ENCODE data around the gene NEURL1. TPM values are rescaled to one million over a fixed set of nuclear protein-coding genes. Genes with fewer than 3 reads are reported as not detected.
"Not testable (repeated sequence)": the region's sequence is repeated elsewhere in the genome, so short reads cannot be mapped to it uniquely, and the experiment has no call there.

Gene NEURL1
- total and polyA plus RNA-seq, 12 donors, result 0.18 to 12.5 (median 2.3) TPM; not detected in 3

- TF ChIP-seq CTCF (IDR thresholded peaks at IDR 0.05) (no peak), POLR2A (IDR thresholded peaks at IDR 0.05) (no peak)
- Histone ChIP-seq H3K4me3 (no peak overlapping the region), H3K27me3 (peaks cover 5% of the 10 kb centered on the region), H3K36me3 (replicated peaks in 1 of 2) (no peaks in the 10 kb centered on the region), H3K4me1 (replicated peaks in 1 of 2) (no peaks in the 10 kb centered on the region), H3K9me3 (replicated peaks in 1 of 3) (no peaks in the 10 kb centered on the region), H3K27ac (no peak overlapping the region)
- intact Hi-C loops (cut with DNase I), result no loop called here
- DNase-seq, result no peak
Observed at GRCh38 chr10:103525901-103526300, 32.4 kb downstream of the NEURL1 start.

GRCh38 chr10:103527476-103527875 is 34.0 kb downstream of the NEURL1 start:
- H3K4me3 ChIP-seq; H3K27ac ChIP-seq; H3K36me3 ChIP-seq (replicated peaks in 1 of 2); H3K9me3 ChIP-seq (replicated peaks in 1 of 3); DNase-seq; H3K27me3 ChIP-seq; H3K4me1 ChIP-seq (replicated peaks in 1 of 2); intact Hi-C loops (cut with DNase I): not testable (repeated sequence)
- 13 to 40% (median 38%) methylated on average over 2 of the region's 2 CpGs for WGBS, 4 donors

GRCh38 chr10:103528549-103528948 is 35.0 kb downstream of the NEURL1 start:
- H3K36me3 ChIP-seq (replicated peaks in 1 of 2), result no peaks in the 10 kb centered on the region

GRCh38 chr10:103529539-103529938 is 36.0 kb downstream of the NEURL1 start:
- no peak for DNase-seq
- intact Hi-C loops (cut with DNase I), result no loop called here
- H3K4me1 ChIP-seq (replicated peaks in 1 of 2), result no peaks in the 10 kb centered on the region
- TF ChIP-seq POLR2A (IDR thresholded peaks at IDR 0.05), result no peak
- TF ChIP-seq CTCF (IDR thresholded peaks at IDR 0.05), result no peak
- H3K27ac ChIP-seq, result no peak overlapping the region
- 90 to 95% (median 94%) methylated on average over 1 of the region's 1 CpG for WGBS, 4 donors
- H3K27me3 ChIP-seq, result peaks cover 5% of the 10 kb centered on the region
- H3K36me3 ChIP-seq (replicated peaks in 1 of 2), result no peaks in the 10 kb centered on the region
- H3K9me3 ChIP-seq (replicated peaks in 1 of 3), result no peaks in the 10 kb centered on the region
- no peak overlapping the region for H3K4me3 ChIP-seq

More at GRCh38 chr10:103528549-103528948, 35.0 kb downstream of the NEURL1 start:
- Histone ChIP-seq H3K4me3 (no peak overlapping the region), H3K9me3 (replicated peaks in 1 of 3) (no peaks in the 10 kb centered on the region), H3K4me1 (replicated peaks in 1 of 2) (no peaks in the 10 kb centered on the region), H3K27ac (no peak overlapping the region), H3K27me3 (peaks cover 5% of the 10 kb centered on the region)
- no peak for DNase-seq
- no peak for TF ChIP-seq CTCF (IDR thresholded peaks at IDR 0.05)
- TF ChIP-seq POLR2A (IDR thresholded peaks at IDR 0.05), result no peak
- intact Hi-C loops (cut with DNase I), result no loop called here

- intact Hi-C loops (cut with DNase I), result no loop called here
- TF ChIP-seq POLR2A (IDR thresholded peaks at IDR 0.05) (no peak), CTCF (IDR thresholded peaks at IDR 0.05) (no peak)
- no peak overlapping the region for H3K27ac ChIP-seq
- no peak overlapping the region for H3K4me3 ChIP-seq
- peak in 1 of 7 donors; percentile 20 for DNase-seq
- no peaks in the 10 kb centered on the region for H3K27me3 ChIP-seq
- no peaks in the 10 kb centered on the region for H3K9me3 ChIP-seq (replicated peaks in 1 of 3)
- no peaks in the 10 kb centered on the region for H3K4me1 ChIP-seq (replicated peaks in 1 of 2)
- H3K36me3 ChIP-seq (replicated peaks in 1 of 2), result no peaks in the 10 kb centered on the region
- WGBS, 4 donors, result 92 to 95% (median 93%) methylated on average over 7 of the region's 7 CpGs
Observed at GRCh38 chr10:103533827-103534226, 40.3 kb downstream of the NEURL1 start.
